ENCODE results near the gene FOXP2. TPM values are rescaled to one million over a fixed set of nuclear protein-coding genes. Genes with fewer than 3 reads are reported as not detected.

The FOXP2 gene
- total RNA-seq, 1 donor: 17.4 TPM

GRCh38 chr7:114700247-114700928 is 285.8 kb downstream of the FOXP2 start:
- no peak for TF ChIP-seq CTCF (IDR thresholded peaks at IDR 0.05; ENCODE audit: insufficient read depth, low read length)
- no peak overlapping the region for H3K4me3 ChIP-seq (ENCODE audit: low read depth, low read length)
- DNase-seq (ENCODE audit: low read depth): no peak

GRCh38 chr7:114703677-114704076 is 289.1 kb downstream of the FOXP2 start:
- no peak for TF ChIP-seq CTCF (IDR thresholded peaks at IDR 0.05; ENCODE audit: insufficient read depth, low read length)
- no peak overlapping the region for H3K4me3 ChIP-seq (ENCODE audit: low read depth, low read length)
- peak; percentile 71 for DNase-seq (ENCODE audit: low read depth)

GRCh38 chr7:114708646-114709045 is 294.0 kb downstream of the FOXP2 start:
- no peak overlapping the region for H3K4me3 ChIP-seq (ENCODE audit: low read depth, low read length)
- DNase-seq (ENCODE audit: low read depth): no peak
- no peak for TF ChIP-seq CTCF (IDR thresholded peaks at IDR 0.05; ENCODE audit: insufficient read depth, low read length)

GRCh38 chr7:114710499-114710898 is 295.9 kb downstream of the FOXP2 start:
- TF ChIP-seq CTCF (IDR thresholded peaks at IDR 0.05; ENCODE audit: insufficient read depth, low read length): no peak
- no peak overlapping the region for H3K4me3 ChIP-seq (ENCODE audit: low read depth, low read length)
- DNase-seq (ENCODE audit: low read depth): no peak

- no peak for DNase-seq (ENCODE audit: low read depth)
Measured at GRCh38 chr7:114711241-114711640, 296.6 kb downstream of the FOXP2 start.

GRCh38 chr7:114715907-114716306 is 301.3 kb downstream of the FOXP2 start:
- H3K4me3 ChIP-seq (ENCODE audit: low read depth, low read length): no peak overlapping the region
- DNase-seq (ENCODE audit: low read depth): peak; percentile 30
- no peak for TF ChIP-seq CTCF (IDR thresholded peaks at IDR 0.05; ENCODE audit: insufficient read depth, low read length)

More at GRCh38 chr7:114711241-114711640, 296.6 kb downstream of the FOXP2 start:
- no peak for TF ChIP-seq CTCF (IDR thresholded peaks at IDR 0.05; ENCODE audit: insufficient read depth, low read length)
- no peak overlapping the region for H3K4me3 ChIP-seq (ENCODE audit: low read depth, low read length)

- no peak for DNase-seq (ENCODE audit: low read depth)
- TF ChIP-seq CTCF (IDR thresholded peaks at IDR 0.05; ENCODE audit: insufficient read depth, low read length): no peak
Measured at GRCh38 chr7:114718861-114719260, 304.2 kb downstream of the FOXP2 start.

More at GRCh38 chr7:114718861-114719260, 304.2 kb downstream of the FOXP2 start:
- H3K4me3 ChIP-seq (ENCODE audit: low read depth, low read length): no peak overlapping the region
